IPS DF 19.7 (cell line): ENCODE results near the gene SHC1.
A peak's percentile ranks its signal among the peaks of the same experiment; 100 is the strongest.
"Not testable (repeated sequence)": the region's sequence is repeated elsewhere in the genome, so short reads cannot be mapped to it uniquely, and the experiment has no call there.

Experiments used
- DNase-seq: peaks from one replicate; pipeline ENCODE4 v3.0.0-alpha.2; 2013; ENCODE audit warnings: low read depth, low spot score

Gene SHC1

GRCh38 chr1:154995301-154995983 is 24.9 kb upstream of the SHC1 start:
- not testable (repeated sequence) for DNase-seq

GRCh38 chr1:154994591-154994990 is 24.0 kb upstream of the SHC1 start:
- DNase-seq = no peak

GRCh38 chr1:154994269-154994587 is 23.7 kb upstream of the SHC1 start:
- no peak for DNase-seq

- no peak for DNase-seq
Observed at GRCh38 chr1:154993572-154994268, 23.2 kb upstream of the SHC1 start, which contains the start of gene LENEP. TSS of gene LENEP (plus strand) at chr1:154993586. CDS start at chr1:154993608, 22 bp downstream.

- no peak for DNase-seq
Observed at GRCh38 chr1:154992721-154993571, 22.4 kb upstream of the SHC1 start.

- no peak for DNase-seq
Observed at GRCh38 chr1:154990276-154990675, 19.7 kb upstream of the SHC1 start.

GRCh38 chr1:154989195-154989860 is 18.8 kb upstream of the SHC1 start:
- DNase-seq = no peak

GRCh38 chr1:154988058-154988954 is 17.8 kb upstream of the SHC1 start:
- no peak for DNase-seq

GRCh38 chr1:154987326-154987725 is 16.8 kb upstream of the SHC1 start:
- no peak for DNase-seq

- DNase-seq = not testable (repeated sequence)
Observed at GRCh38 chr1:154986736-154987135, 16.2 kb upstream of the SHC1 start.

GRCh38 chr1:154983776-154984466 is 13.4 kb upstream of the SHC1 start:
- no peak for DNase-seq

GRCh38 chr1:154982897-154983648 is 12.5 kb upstream of the SHC1 start, which contains the start of gene FLAD1:
TSS of gene FLAD1 (plus strand) at chr1:154983344. CDS start at chr1:154983695, 351 bp downstream.
- peak; percentile 100 for DNase-seq

GRCh38 chr1:154982341-154982740 is 11.8 kb upstream of the SHC1 start:
- no peak for DNase-seq

- DNase-seq = no peak
Observed at GRCh38 chr1:154978360-154978759, 7.8 kb upstream of the SHC1 start.

GRCh38 chr1:154977762-154978161 is 7.2 kb upstream of the SHC1 start:
- not testable (repeated sequence) for DNase-seq

- no peak for DNase-seq
Observed at GRCh38 chr1:154975409-154976059, 5.0 kb upstream of the SHC1 start.

GRCh38 chr1:154974808-154975408 is 4.4 kb upstream of the SHC1 start:
- no peak for DNase-seq

GRCh38 chr1:154974102-154974807 is 3.7 kb upstream of the SHC1 start, which contains the start of gene CKS1B:
TSS of gene CKS1B (plus strand) at chr1:154974681. CDS start at chr1:154974746, 65 bp downstream.
- DNase-seq = peak; percentile 100
